WERI-Rb-1 (cell line): Measurements from ENCODE around the gene ITPK1.
"Not testable (repeated sequence)": the region's sequence is repeated elsewhere in the genome, so short reads cannot be mapped to it uniquely, and the experiment has no call there.

ENCODE experiments used
- DNase-seq: peaks from one replicate; pipeline ENCODE4 v3.0.0-alpha.2; 2020
- H3K27ac ChIP-seq: fragments of 250-450 bp; sonication (Bioruptor Pico); 2 replicates; pipeline ENCODE4 v1.5.1; 2020; ENCODE audit warnings: mild to moderate bottlenecking, moderate library complexity
- H3K27me3 ChIP-seq: fragments of 250-450 bp; sonication (Bioruptor Pico); 2 replicates; pipeline ENCODE4 v1.5.1; 2021; ENCODE audit warnings: mild to moderate bottlenecking, low read depth, moderate library complexity; ENCODE audit not compliant: insufficient read depth, severe bottlenecking
- H3K36me3 ChIP-seq: fragments of 250-450 bp; sonication (Bioruptor Pico); 2 replicates; pipeline ENCODE4 v1.5.1; 2020; ENCODE audit warnings: mild to moderate bottlenecking, moderate library complexity
- H3K4me3 ChIP-seq: 2 replicates; pipeline ENCODE4 v1.5.1; 2011; ENCODE audit warnings: low read depth, mild to moderate bottlenecking, control low read depth, low read length
- H3K9me3 ChIP-seq: fragments of 250-450 bp; sonication (Bioruptor Pico); 2 replicates; pipeline ENCODE4 v1.5.1; 2021; ENCODE audit warnings: mild to moderate bottlenecking, moderate library complexity; ENCODE audit not compliant: severe bottlenecking
- CTCF ChIP-seq: IDR thresholded peaks from 2 replicates; pipeline ENCODE4 v1.5.1; 2011; ENCODE audit warnings: low read depth, mild to moderate bottlenecking, control low read depth, inconsistent platforms, low read length

The ITPK1 gene

DNA sequence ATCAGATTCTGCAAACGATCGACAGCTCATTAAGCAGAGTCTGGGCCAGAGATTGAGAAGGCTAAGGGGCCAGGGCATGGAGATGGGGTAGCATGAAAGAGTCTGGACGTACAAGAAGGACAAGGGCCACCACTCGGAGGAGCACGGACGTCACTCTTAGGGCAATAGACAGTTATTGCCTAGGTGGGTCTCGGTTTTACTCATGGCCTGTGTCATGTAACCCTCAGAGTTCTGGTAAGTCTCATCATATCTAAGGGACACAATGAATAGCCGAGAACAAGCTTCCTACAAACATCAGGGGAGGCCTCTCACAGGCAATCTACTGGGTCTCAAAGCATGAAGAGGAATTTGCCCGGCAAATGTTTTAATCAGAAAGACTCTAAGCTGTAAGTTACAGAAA, 30.4 kb upstream of the ITPK1 start:
- DNase-seq: no peak
- no peak for TF ChIP-seq CTCF
- Histone ChIP-seq H3K36me3 (no peaks in the 10 kb centered on the region), H3K4me3 (no peak overlapping the region), H3K27me3 (no peaks in the 10 kb centered on the region), H3K27ac (no peak overlapping the region), H3K9me3 (no peaks in the 10 kb centered on the region)

GRCh38 chr14:93142854-93143652, 27.3 kb upstream of the ITPK1 start:
- no peak for DNase-seq
- Histone ChIP-seq H3K4me3 (no peak overlapping the region), H3K36me3 (no peaks in the 10 kb centered on the region), H3K27me3 (no peaks in the 10 kb centered on the region), H3K27ac (no peak overlapping the region), H3K9me3 (no peaks in the 10 kb centered on the region)
- no peak for TF ChIP-seq CTCF

- Histone ChIP-seq H3K36me3 (no peaks in the 10 kb centered on the region), H3K27ac (no peak overlapping the region), H3K27me3 (no peaks in the 10 kb centered on the region), H3K9me3 (no peaks in the 10 kb centered on the region), H3K4me3 (no peak overlapping the region)
- peak; percentile 30; the same call in 1 of the 2 replicates for TF ChIP-seq CTCF
- peak; percentile 57 for DNase-seq
Observed at GRCh38 chr14:93137864-93138263, 22.1 kb upstream of the ITPK1 start.

GRCh38 chr14:93136508-93136907, 20.8 kb upstream of the ITPK1 start:
- H3K36me3 ChIP-seq, H3K27ac ChIP-seq, DNase-seq, H3K4me3 ChIP-seq, H3K9me3 ChIP-seq, H3K27me3 ChIP-seq: not testable (repeated sequence)

DNA sequence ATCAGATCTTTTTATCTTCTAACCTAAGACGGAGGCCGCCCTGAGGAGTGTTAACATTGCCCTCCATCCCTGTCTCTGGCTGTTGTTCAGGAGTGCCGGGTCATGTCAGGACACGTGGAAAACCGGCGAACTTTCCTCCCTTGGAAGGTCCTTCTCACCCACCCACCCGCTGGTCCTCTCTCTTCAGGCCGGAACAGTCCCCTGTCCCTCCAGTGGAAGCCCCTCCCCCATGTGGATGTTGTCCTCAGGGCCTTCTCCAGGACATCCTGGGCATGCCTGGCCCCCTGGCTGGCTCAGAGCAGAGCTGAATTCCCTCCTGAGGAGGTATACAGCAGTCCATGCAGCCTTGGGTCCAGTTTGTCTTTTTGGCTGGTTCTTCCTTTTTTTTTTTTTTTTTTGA, 20.3 kb upstream of the ITPK1 start:
- DNase-seq: no peak
- Histone ChIP-seq H3K27me3 (no peaks in the 10 kb centered on the region), H3K27ac (no peak overlapping the region), H3K4me3 (no peak overlapping the region), H3K9me3 (no peaks in the 10 kb centered on the region), H3K36me3 (no peaks in the 10 kb centered on the region)
- no peak for TF ChIP-seq CTCF

- H3K27ac ChIP-seq: no peak overlapping the region
- DNase-seq: no peak
- TF ChIP-seq CTCF: no peak
Observed at GRCh38 chr14:93135399-93135798, 19.7 kb upstream of the ITPK1 start.

More at GRCh38 chr14:93135399-93135798, 19.7 kb upstream of the ITPK1 start:
- Histone ChIP-seq H3K36me3 (no peaks in the 10 kb centered on the region), H3K27me3 (no peaks in the 10 kb centered on the region), H3K4me3 (no peak overlapping the region), H3K9me3 (no peaks in the 10 kb centered on the region)
